Sciatic nerve (tissue), 2 donors: ENCODE measurements around the gene KLK6. TPM values are rescaled to one million over a fixed set of nuclear protein-coding genes. Genes with fewer than 3 reads are reported as not detected.

Experiments used
- ATAC-seq: fragments of 200-7000 bp; cut with Tn5 transposase; one replicate; pipeline ENCODE4 v1.9.1; 2020; ENCODE audit warnings: mild to moderate bottlenecking, moderate library complexity
- DNase-seq: peaks from one replicate; pipeline ENCODE4 v3.0.0-alpha.2; 2020; ENCODE audit warnings: low spot score
- intact Hi-C: fragments of 100-400 bp; cut with DNase I; formaldehyde crosslinking; loops from one replicate; pipeline ENCODE4 v1.14.2; 2022
- total RNA-seq: library from RNA; stranded (reverse); fragmentation: NEBNext Ultra II Directional; extraction: Animal tissue kit (Norgen Biotek cat#: 25700); gene quantifications from one replicate; pipeline ENCODE4 v1.2.1, GENCODE V29; 2021
- donor health status: DM: no; HTN: no; CAD: no.
- donor health status: DM: no; HTN: no; CAD: no.

KLK6 gene
- total RNA-seq, 1 donor from 2014 or later = 8.8 TPM

DNA sequence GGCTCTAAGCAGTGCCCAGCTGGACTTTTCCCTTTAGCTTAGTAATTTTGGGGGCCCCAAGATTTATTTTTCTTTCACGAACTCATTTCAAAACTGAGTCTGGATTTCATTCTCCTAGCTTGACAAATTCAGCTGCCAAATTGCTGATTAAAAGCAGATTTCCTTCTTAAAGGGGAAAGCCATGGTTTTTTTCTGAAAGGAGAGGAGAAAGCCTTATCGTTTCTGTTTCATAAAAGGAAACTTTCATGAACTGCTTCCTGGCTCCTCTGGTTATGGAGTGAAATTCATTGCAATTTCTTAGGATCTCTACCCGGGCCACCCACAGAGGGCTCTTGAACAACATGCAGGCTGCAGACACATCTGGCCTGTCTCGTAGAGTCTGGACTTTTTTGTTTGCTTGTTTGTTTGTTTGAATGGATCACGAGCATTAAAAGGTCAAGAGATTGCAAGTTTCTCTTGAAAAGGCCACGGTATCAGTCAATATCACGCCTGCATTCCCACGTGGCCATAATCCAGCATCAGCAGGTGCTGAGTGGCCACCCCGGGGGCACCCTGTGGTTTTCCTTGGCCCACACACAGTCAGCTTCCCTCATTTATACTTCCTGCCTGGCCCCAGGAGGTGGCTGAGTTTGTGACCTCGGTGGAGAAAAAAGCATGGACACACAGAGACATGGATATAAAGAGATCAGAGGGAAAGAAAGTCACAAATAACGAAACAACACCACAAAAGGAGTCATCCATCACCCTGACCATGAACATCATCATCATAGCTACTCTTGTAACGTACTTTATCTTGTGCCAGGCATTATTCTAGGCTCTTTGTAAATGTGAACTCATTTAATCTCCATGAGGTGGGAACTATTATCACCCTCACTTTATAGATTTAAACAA lies 47.7 kb downstream of the KLK6 start:
- ATAC-seq (peak; percentile 94), DNase-seq (peak; percentile 72)
- intact Hi-C loops = no loop called here

DNA sequence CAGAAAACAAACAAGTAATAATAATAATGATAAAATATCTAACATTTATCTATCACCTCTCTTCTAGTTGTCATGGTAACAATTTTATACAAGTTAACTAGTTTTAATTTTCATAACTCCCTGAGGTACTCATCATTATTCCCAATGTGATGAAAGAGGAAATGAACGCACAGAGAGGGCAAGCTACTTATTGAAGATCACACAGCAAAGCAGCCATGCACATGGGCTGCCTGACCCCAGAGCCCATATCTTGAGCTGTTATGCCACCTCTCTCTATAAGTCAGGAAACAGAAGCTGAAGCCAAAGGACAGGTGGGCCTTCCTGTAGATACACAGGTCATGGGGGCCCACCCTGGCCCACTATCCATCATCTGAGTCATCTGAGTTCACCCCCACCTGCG lies 53.3 kb downstream of the KLK6 start:
- intact Hi-C loops = no loop called here

DNA sequence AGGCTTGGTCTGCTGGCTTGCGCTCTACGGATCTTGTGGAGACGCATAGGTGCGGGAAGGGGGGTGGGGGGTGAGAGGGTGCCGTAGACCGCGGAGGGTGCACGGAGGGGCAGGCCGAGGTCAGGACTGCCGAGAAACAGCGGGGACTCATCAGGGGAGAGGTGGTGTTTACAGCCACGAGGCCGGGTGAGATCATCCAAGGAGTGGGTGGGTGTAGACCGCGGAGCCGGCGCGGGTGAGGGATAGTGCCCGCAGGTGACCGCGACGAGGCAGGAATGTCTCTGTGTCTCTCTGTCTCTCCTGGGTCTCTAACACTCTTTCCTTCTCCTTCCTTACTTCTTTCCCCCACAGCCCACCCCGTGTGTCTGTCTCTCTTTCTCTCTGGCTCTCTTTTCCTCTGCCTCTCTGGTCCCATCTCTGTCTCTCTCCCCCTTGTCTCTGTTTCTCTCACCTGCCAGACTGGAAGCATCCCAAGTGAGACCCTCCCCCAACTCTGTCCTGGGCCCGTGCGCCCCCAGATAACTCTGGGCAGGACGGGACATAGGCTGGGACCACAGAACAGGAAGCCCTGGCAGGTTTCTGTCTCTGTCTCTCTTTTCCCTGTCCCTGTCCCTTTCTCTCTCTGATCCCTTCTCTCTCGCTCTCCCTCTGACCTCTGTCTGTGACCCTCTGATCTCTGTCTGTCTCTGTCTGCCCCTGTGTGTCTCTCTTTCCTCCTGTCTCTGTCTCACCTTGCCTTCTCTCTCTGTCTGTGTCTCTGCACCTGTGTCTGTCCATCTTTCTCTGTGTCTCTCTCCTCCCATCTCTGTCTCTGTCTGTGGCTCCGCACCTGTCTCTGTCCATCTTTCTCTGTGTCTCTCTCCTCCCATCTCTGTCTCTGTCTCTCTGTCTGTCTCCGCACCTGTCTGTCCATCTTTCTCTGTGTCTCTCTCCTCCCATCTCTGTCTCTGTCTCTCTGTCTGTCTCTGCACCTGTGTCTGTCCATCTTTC lies 56.4 kb downstream of the KLK6 start:
- ATAC-seq (peak; percentile 44), DNase-seq (no peak)
- intact Hi-C loops = no loop called here

More for the DNA sequence above, 53.3 kb downstream of the KLK6 start:
- ATAC-seq (no peak), DNase-seq (no peak)

DNA sequence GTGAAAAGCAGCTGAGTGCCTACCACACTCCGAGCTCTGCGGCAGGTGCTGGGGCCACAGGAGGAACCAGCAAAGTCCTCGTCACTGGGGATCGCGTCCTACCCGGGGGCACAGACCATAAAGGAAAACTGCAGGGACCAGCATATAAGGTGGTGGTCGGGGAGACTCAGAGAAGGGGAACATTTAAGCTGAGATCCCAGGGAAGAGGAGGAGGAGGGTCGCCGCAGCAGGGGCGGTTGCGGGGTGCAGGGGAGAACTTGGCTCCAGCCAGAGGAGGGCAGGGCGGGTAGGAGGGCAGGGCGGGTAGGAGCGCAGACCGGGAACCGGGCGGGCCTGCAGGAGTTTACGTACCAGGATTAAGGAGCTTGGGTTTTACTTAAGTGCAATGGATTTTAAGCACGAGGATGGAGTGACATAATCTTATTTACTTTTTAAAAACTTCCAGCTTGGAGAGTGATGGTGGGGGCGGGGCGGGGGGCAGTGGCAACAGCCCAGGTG lies 57.2 kb downstream of the KLK6 start:
- intact Hi-C loops = no loop called here
- no peak for ATAC-seq
- no peak for DNase-seq

DNA sequence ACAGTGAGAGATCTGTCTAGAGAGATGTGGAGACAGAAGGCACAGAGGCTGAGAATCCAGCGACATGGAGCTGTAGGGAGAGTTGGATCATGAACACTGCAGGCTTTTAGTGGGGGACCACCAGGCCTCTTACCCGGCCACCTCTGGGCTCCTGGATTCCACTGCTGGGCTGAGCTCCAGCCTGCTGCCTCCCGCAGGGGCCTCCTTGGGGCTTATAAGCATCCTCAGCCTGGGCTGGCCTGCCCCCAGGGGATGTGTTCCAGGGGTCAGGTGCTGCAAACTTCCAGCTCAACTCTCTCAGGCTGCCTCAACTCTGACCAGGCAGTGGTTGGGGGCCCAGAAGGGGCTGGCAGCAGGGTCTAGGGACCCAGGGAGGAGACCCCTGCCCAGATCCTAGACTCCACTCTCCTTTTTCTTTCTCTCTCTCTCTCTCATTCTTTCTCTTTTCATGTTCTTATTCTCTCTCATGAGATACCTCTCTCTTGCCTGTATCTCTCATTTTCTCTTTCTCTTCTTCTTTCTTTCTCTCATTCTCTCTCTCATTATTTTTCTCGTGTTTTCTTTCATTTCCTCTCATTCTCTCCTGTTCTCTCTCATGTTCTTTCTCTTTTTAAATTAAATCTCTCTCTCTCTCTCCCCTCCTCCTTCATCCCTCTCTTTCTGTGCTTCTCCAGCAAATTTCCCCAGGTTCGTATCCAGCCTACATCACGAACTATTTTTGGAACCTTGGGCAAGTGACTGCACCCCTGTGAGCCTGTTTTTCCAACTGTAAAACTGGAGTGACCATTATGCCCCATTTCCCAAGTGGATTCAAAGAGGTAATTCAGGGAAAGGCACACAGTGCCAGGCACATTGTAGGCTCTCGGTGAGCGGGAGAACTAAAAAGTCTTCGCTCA lies 57.9 kb downstream of the KLK6 start, which contains the start of gene KLK4:
KLK4 (minus strand) TSS at position 190 of the 896 bp plus-strand sequence. CDS start 657 bp downstream, outside the sequence.
- ATAC-seq = no peak
- intact Hi-C loops = no loop called here
- DNase-seq = no peak

DNA sequence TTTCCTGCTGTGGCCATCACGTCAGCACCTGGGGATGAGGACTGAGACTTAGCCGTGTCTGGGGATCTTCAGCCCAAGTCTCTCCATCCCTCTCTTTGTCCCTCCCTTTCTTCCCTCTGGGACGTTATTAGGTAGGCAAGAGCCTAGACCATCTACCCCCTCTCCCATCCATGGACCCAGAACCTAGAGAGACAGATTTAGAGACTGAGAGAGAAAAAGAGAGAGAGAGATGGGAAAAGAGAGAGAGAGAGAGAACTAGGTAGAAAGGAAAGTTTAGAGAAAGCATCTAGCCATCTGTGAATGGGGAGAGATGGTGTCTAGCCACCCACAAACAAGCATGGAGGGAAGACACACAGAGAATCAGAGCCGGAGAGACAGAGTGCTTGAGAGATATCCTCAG lies 58.7 kb downstream of the KLK6 start:
- ATAC-seq (no peak), DNase-seq (no peak)
- intact Hi-C loops = no loop called here

DNA sequence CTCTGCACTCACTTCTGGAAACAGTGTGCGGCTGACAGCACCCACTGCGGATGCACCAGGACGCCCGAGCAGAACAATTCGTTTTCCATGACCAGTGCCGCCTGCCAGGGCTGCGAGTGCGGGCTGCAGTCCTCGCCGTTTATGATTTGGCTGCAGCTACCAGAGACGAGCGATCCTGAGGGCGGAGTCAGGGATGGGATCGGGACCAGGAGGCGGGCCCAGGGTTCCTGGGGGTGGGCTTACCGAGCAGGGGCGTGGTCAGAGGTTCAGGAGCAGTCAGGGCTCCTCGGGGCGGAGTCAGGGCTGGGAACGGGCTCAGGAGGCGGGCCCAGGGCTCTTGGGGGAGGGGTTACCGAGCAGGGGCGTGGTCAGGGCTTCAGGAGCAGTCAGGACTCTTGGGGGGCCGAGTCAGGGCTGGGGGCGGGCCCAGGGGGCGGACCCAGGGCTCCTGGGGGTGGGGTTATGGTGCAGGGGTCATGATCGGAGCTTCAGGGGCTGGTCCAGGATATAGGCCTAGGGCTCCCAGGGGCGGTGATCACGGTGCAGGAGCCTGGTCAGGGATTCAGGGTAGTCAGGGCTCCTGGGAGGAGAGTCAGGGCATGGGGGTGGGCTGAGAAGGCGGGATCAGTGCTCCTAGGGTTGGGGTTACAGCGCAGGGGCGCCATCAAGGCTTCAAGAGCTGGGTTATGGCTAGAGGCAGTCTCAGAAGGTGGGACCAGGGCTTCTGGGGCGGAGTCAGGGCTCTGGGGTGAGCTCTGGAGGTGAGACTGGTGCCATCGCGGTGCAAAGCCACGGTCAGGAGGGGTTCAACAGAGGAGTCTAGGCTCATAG lies 59.9 kb downstream of the KLK6 start:
- ATAC-seq = peak; percentile 94
- DNase-seq = peak; percentile 80
- intact Hi-C loops = no loop called here

Other genes starting within 250 kb of the KLK6 start
- gene SHANK1, start 249.8 kb downstream of the KLK6 start, total RNA-seq = 1.4 TPM
- 16.6 TPM for gene CLEC11A, start 246.2 kb downstream of the KLK6 start, total RNA-seq
- not detected for gene GPR32, start 199.1 kb downstream of the KLK6 start, total RNA-seq
- gene ACP4, start 179.2 kb downstream of the KLK6 start, total RNA-seq = not detected
- gene KLK1, start 145.8 kb downstream of the KLK6 start, total RNA-seq = 2.1 TPM
- not detected for gene KLK15, start 136.0 kb downstream of the KLK6 start, total RNA-seq
- gene KLK3, start 114.7 kb downstream of the KLK6 start, total RNA-seq = not detected
- not detected for gene KLK2, start 96.2 kb downstream of the KLK6 start, total RNA-seq
- gene KLK4, start 58.2 kb downstream of the KLK6 start, total RNA-seq = 1.1 TPM
- not detected for gene KLK5, start 16.6 kb downstream of the KLK6 start, total RNA-seq
- 5.5 TPM for gene KLK7, start 14.3 kb upstream of the KLK6 start, total RNA-seq
- 1.8 TPM for gene KLK8, start 32.0 kb upstream of the KLK6 start, total RNA-seq
- 3.0 TPM for gene KLK10, start 50.1 kb upstream of the KLK6 start, total RNA-seq
- 1.1 TPM for gene KLK11, start 57.0 kb upstream of the KLK6 start, total RNA-seq
- not detected for gene KLK12, start 65.4 kb upstream of the KLK6 start, total RNA-seq
- gene KLK13, start 95.5 kb upstream of the KLK6 start, total RNA-seq = 0.58 TPM
- gene KLK14, start 113.3 kb upstream of the KLK6 start, total RNA-seq = 2.8 TPM
- 6.1 TPM for gene CTU1, start 138.8 kb upstream of the KLK6 start, total RNA-seq
- 5.3 TPM for gene SIGLEC9, start 155.3 kb upstream of the KLK6 start, total RNA-seq
- gene SIGLEC7, start 172.7 kb upstream of the KLK6 start, total RNA-seq = 2.0 TPM